ENCODE results near the gene IGFL2.
"Not testable (repeated sequence)": the region's sequence is repeated elsewhere in the genome, so short reads cannot be mapped to it uniquely, and the experiment has no call there.

IGFL2 gene

DNA sequence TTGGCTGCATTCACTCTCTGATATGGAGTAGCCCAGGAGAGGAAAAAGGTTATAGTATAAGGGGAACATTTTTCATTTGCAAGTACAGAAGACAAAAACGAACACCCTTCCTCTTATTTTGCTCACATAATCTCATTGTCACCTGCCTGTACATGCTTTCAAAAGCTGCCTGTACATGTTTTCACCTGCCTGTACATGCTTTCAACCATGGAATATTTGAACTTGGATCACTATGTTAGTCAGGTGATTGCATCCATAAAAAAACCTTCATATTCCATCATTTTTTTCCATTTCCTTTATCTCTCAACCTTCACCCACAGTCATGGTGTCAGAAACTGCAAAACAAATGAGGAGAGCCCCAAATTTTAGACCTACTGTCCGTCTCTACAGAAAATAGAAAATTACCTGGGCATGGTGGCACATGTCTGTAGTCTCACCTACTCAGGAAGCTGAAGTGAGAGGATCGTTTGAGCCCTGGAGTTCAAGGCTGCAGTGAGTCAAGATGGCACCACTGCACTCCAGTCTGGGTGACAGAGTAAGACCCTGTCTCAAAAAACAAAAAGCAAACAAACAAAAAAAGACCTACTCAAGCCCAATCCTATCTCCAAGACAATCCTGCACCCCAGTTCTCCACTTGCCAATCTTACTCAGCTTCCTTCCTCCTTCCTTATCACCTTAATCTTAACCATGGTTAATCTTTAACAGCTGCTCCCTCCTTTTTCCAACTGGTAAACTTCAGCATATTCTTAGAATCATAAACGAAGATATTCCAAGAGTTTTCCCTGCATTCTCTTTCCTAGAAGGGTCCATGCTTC, 11.6 kb downstream of the IGFL2 start:
- Mint-ChIP-seq H3K9me3 (peaks cover 9 to 20% of the 10 kb centered on the region in 2 donors), H3K27me3 (peaks cover 70 to 88% of the 10 kb centered on the region in 2 donors), H3K4me1 (ENCODE audit: low read depth in 2 of 2) (no peaks in the 10 kb centered on the region), H3K36me3 (ENCODE audit: insufficient read depth) (no peaks in the 10 kb centered on the region), H3K27ac (no peak overlapping the region), H3K4me3 (no peak overlapping the region)
- DNase-seq (no peak), ATAC-seq (replicated peaks) (no peak)

DNA sequence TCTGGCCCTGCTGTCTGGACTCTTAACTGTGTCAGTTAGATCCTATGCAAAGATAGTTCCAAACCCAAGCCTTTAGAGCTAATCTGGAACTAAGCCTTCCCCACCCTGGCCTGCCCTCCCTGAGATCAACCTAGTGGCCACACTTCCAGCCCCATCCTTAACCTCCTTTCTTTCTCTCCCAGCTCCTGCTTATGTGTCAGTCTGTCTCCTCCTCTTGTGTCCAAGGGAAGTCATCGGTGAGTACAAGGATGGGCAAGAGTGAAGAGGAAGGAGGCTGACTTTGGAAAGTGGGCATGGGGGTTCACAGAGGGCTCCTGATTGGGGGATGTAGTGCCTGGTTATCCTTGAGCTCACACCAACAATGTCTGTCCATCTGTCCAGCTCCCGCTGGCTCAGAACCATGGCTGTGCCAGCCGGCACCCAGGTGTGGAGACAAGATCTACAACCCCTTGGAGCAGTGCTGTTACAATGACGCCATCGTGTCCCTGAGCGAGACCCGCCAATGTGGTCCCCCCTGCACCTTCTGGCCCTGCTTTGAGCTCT, 12.3 kb downstream of the IGFL2 start:
- Mint-ChIP-seq H3K9me3 (peaks cover 9 to 20% of the 10 kb centered on the region in 2 donors), H3K27ac (no peak overlapping the region), H3K36me3 (ENCODE audit: insufficient read depth) (no peaks in the 10 kb centered on the region), H3K4me1 (ENCODE audit: low read depth in 2 of 2) (no peaks in the 10 kb centered on the region), H3K27me3 (peaks cover 71 to 87% of the 10 kb centered on the region in 2 donors), H3K4me3 (no peak overlapping the region)
- DNase-seq (no peak), ATAC-seq (replicated peaks) (no peak)

GRCh38 chr19:46161642-46162257, 13.7 kb downstream of the IGFL2 start:
- not testable (repeated sequence) for DNase-seq; H3K4me3 Mint-ChIP-seq; H3K4me1 Mint-ChIP-seq (ENCODE audit: low read depth in 2 of 2); H3K27ac Mint-ChIP-seq; ATAC-seq (replicated peaks); H3K36me3 Mint-ChIP-seq (ENCODE audit: insufficient read depth)
- Mint-ChIP-seq H3K9me3 (peaks cover 9 to 20% of the 10 kb centered on the region in 2 donors), H3K27me3 (peaks cover 81 to 84% of the 10 kb centered on the region in 2 donors)

DNA sequence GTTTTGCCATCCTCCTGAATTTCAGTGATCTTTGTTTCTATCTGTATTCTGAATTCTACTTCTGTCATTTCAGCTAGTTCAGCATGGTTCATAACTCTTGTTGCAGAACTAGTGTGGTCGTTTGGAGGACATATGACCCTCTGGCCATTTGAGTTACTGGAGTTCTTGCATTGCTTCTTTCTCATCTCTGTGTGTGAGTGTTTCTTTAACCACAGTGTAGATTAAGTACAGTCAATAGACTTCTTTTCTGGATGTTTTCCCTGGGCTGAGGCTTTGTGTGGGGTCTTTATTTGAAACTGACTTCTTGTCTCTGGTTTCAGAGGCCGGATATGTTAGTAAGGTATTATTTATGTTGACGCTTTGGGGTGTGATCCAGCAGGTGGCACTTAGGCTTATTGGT, 14.7 kb downstream of the IGFL2 start:
- no peaks in the 10 kb centered on the region for H3K36me3 Mint-ChIP-seq (ENCODE audit: insufficient read depth)
- H3K27ac Mint-ChIP-seq = no peak overlapping the region
- peaks cover 9 to 20% of the 10 kb centered on the region in 2 donors for H3K9me3 Mint-ChIP-seq
- H3K27me3 Mint-ChIP-seq = peaks cover 83 to 94% of the 10 kb centered on the region in 2 donors
- DNase-seq (no peak), ATAC-seq (replicated peaks) (no peak)
- H3K4me3 Mint-ChIP-seq = no peak overlapping the region
- H3K4me1 Mint-ChIP-seq (ENCODE audit: low read depth in 2 of 2) = no peaks in the 10 kb centered on the region

DNA sequence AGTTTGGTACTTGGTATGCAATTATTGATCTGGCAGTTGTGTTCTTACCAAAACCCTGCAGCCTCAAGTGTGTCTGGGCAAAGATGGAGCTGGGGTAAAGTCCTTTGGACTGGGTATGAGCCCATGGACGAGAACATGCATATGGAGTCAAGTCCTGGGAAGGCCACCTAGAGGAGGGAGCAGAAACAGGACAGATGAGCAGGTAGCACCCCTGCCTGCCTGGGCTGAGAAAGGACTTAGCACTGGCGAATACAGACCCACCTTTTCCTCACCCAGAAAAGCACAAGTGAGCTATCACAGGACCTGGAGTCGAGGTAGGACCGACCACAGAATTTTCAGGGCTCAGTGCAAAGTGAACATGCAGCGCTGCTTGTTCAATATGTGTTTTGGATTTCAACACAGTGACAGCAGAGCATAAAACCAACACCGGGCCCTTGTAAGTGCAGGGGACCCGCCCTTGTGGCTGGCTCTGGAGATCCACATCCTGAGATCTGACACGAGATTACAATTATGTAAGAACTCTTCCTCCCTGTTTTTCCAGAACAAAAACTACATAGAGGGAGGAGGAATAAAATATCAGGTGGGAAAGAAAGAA, 25.9 kb downstream of the IGFL2 start:
- Mint-ChIP-seq H3K27me3 (peaks cover 76 to 88% of the 10 kb centered on the region in 2 donors), H3K4me1 (ENCODE audit: low read depth in 2 of 2) (no peaks in the 10 kb centered on the region), H3K27ac (no peak overlapping the region), H3K9me3 (peaks cover 0 to 4% of the 10 kb centered on the region in 2 donors), H3K36me3 (ENCODE audit: insufficient read depth) (no peaks in the 10 kb centered on the region), H3K4me3 (no peak overlapping the region)
- ATAC-seq (replicated peaks) (no peak), DNase-seq (no peak)

DNA sequence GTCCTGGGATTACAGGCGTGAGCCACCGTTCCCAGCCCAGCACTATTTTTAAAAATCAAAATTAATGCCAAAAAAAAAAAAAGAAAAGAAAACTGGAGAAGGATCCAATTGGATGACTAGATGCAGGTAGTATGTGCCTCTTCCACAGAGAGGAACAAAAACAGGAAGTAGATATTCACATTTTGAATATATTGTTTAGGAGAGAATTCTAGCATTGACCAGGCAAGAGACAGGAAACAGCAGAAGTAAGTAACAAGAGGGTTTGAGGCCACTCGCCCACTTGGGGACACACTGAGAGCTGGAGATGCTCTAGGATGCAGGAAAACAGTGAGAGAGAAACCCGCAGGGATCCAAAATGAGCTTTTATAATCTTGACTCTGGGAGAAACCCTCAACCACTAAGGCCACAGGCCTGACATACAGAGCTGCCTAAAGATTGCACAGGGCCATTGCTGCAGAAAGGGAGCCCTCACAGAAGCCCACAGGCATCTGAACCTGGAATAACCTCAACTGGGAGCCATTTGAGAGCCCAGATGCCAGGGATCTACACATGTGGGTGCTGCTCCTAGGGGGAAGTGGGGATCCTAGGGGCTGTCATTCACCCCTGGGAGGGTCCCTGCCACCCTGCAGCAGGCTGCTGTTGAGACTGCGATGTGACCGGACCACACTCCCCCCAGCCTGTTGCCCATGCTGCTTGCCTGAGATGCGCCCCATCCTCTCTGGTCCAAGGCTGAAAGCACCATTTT, 28.2 kb downstream of the IGFL2 start:
- Mint-ChIP-seq H3K4me3 (no peak overlapping the region), H3K27me3 (peaks cover 61 to 73% of the 10 kb centered on the region in 2 donors), H3K9me3 (no peaks in the 10 kb centered on the region), H3K36me3 (ENCODE audit: insufficient read depth) (no peaks in the 10 kb centered on the region), H3K27ac (no peak overlapping the region), H3K4me1 (ENCODE audit: low read depth in 2 of 2) (peaks cover 0 to under 1% of the 10 kb centered on the region in 2 donors)
- DNase-seq (no peak), ATAC-seq (replicated peaks) (no peak)

- Mint-ChIP-seq H3K4me3 (no peak overlapping the region), H3K4me1 (ENCODE audit: low read depth in 2 of 2) (peaks cover 0 to 5% of the 10 kb centered on the region in 2 donors), H3K27me3 (peaks cover 50 to 63% of the 10 kb centered on the region in 2 donors), H3K36me3 (ENCODE audit: insufficient read depth) (no peaks in the 10 kb centered on the region), H3K27ac (no peak overlapping the region), H3K9me3 (no peaks in the 10 kb centered on the region)
- ATAC-seq (replicated peaks) = no peak
- no peak for DNase-seq
Observed at GRCh38 chr19:46179076-46179759, 31.2 kb downstream of the IGFL2 start.

GRCh38 chr19:46180701-46181387, 32.8 kb downstream of the IGFL2 start:
- Mint-ChIP-seq H3K27ac (no peak overlapping the region), H3K4me1 (ENCODE audit: low read depth in 2 of 2) (peaks cover 0 to 5% of the 10 kb centered on the region in 2 donors), H3K4me3 (no peak overlapping the region), H3K36me3 (ENCODE audit: insufficient read depth) (no peaks in the 10 kb centered on the region), H3K27me3 (peaks cover 57 to 71% of the 10 kb centered on the region in 2 donors), H3K9me3 (no peaks in the 10 kb centered on the region)
- no peak for ATAC-seq (replicated peaks)
- DNase-seq = no peak

- Mint-ChIP-seq H3K36me3 (ENCODE audit: insufficient read depth) (no peaks in the 10 kb centered on the region), H3K27ac (no peak overlapping the region), H3K4me3 (no peak overlapping the region), H3K9me3 (no peaks in the 10 kb centered on the region), H3K27me3 (peaks cover 52 to 70% of the 10 kb centered on the region in 2 donors), H3K4me1 (ENCODE audit: low read depth in 2 of 2) (peaks cover 0 to 5% of the 10 kb centered on the region in 2 donors)
- ATAC-seq (replicated peaks) (no peak), DNase-seq (no peak)
Observed at GRCh38 chr19:46181388-46181779, 33.3 kb downstream of the IGFL2 start.

DNA sequence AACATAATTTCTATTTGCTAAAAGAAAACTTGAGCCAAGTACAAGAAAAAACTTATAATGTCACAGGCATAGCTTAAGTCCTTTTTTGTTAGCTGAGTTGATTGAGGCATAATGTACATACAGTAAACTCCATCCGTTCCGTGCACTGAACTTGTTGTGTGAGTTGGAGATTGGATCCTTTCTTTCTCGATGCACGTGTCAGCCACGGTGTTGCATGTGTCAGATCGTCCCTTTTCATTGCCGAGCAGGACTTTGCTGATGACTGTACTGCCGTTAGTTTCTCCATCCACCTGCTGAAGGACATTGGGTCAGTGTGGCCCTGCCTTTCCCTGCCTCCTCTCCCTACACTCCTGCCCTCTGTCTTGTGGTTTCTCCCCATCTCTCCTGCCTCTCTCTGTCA, 34.4 kb downstream of the IGFL2 start:
- Mint-ChIP-seq H3K36me3 (ENCODE audit: insufficient read depth) (no peaks in the 10 kb centered on the region), H3K4me3 (no peak overlapping the region), H3K27ac (no peak overlapping the region), H3K4me1 (ENCODE audit: low read depth in 2 of 2) (peaks cover 0 to 5% of the 10 kb centered on the region in 2 donors), H3K27me3 (peaks cover 42 to 64% of the 10 kb centered on the region in 2 donors), H3K9me3 (no peaks in the 10 kb centered on the region)
- no peak for DNase-seq
- ATAC-seq (replicated peaks) = no peak

- H3K9me3 Mint-ChIP-seq; H3K4me1 Mint-ChIP-seq (ENCODE audit: low read depth in 2 of 2); DNase-seq; H3K27ac Mint-ChIP-seq; H3K4me3 Mint-ChIP-seq; ATAC-seq (replicated peaks); H3K36me3 Mint-ChIP-seq (ENCODE audit: insufficient read depth): not testable (repeated sequence)
- H3K27me3 Mint-ChIP-seq = peaks cover 44 to 62% of the 10 kb centered on the region in 2 donors
Observed at GRCh38 chr19:46184775-46185710, 37.0 kb downstream of the IGFL2 start.
